GM18868 (cell line): Measurements from ENCODE around the gene DRAXIN.
"Not testable (repeated sequence)": the region's sequence is repeated elsewhere in the genome, so short reads cannot be mapped to it uniquely, and the experiment has no call there.

ENCODE experiments used
- ATAC-seq: cut with Tn5 transposase; IDR thresholded peaks from one replicate; pipeline ENCODE4 v1.9.1; 2021; ENCODE audit warnings: mild to moderate bottlenecking, moderate library complexity; ENCODE audit not compliant: unreplicated experiment

Gene DRAXIN

GRCh38 chr1:11691302-11691914 lies at the start of gene DRAXIN:
Gene DRAXIN, plus strand, starts transcription at chr1:11691710. Its CDS starts 14,549 bp downstream, at chr1:11706259.
- no peak for ATAC-seq

GRCh38 chr1:11641776-11642305 lies 49.7 kb upstream of the DRAXIN start:
- no peak for ATAC-seq

- ATAC-seq = not testable (repeated sequence)
Observed at GRCh38 chr1:11642418-11643017, 49.0 kb upstream of the DRAXIN start.

GRCh38 chr1:11643782-11644181 lies 47.7 kb upstream of the DRAXIN start:
- ATAC-seq = no peak

GRCh38 chr1:11645270-11645669 lies 46.2 kb upstream of the DRAXIN start:
- no peak for ATAC-seq

- no peak for ATAC-seq
Observed at GRCh38 chr1:11645670-11646265, 45.7 kb upstream of the DRAXIN start.

- no peak for ATAC-seq
Observed at GRCh38 chr1:11646317-11646716, 45.2 kb upstream of the DRAXIN start.

GRCh38 chr1:11647333-11647732 lies 44.2 kb upstream of the DRAXIN start:
- no peak for ATAC-seq

- no peak for ATAC-seq
Observed at GRCh38 chr1:11648039-11648438, 43.5 kb upstream of the DRAXIN start.

- ATAC-seq = no peak
Observed at GRCh38 chr1:11648732-11649158, 42.8 kb upstream of the DRAXIN start.

GRCh38 chr1:11649237-11649623 lies 42.3 kb upstream of the DRAXIN start:
- no peak for ATAC-seq

GRCh38 chr1:11649624-11650330 lies 41.7 kb upstream of the DRAXIN start:
- no peak for ATAC-seq

- ATAC-seq = peak; percentile 42
Observed at GRCh38 chr1:11650331-11650991, 41.0 kb upstream of the DRAXIN start.

- no peak for ATAC-seq
Observed at GRCh38 chr1:11651017-11651416, 40.5 kb upstream of the DRAXIN start.

- no peak for ATAC-seq
Observed at GRCh38 chr1:11652203-11652780, 39.2 kb upstream of the DRAXIN start.

- ATAC-seq = no peak
Observed at GRCh38 chr1:11653101-11653860, 38.2 kb upstream of the DRAXIN start.

- ATAC-seq = no peak
Observed at GRCh38 chr1:11653861-11654136, 37.7 kb upstream of the DRAXIN start.

GRCh38 chr1:11654137-11654938 lies 37.2 kb upstream of the DRAXIN start, which contains the start of the genes FBXO2 and FBXO44:
Gene FBXO2, minus strand, starts transcription at chr1:11654429. Its CDS starts 89 bp downstream, at chr1:11654340.
Gene FBXO44, plus strand, starts transcription at chr1:11654877. Its CDS starts 959 bp downstream, at chr1:11655836.
- no peak for ATAC-seq
